HCT116 (cell line): ENCODE data around the gene ERBB3.

Source experiments
- CBX3 ChIP-seq: IDR thresholded peaks from 2 replicates; pipeline ENCODE4 v1.6.1; 2012; ENCODE audit warnings: low read depth
- CEBPB ChIP-seq: IDR thresholded peaks from 2 replicates; pipeline ENCODE4 v1.6.1; 2012; ENCODE audit warnings: low read depth
- ELF1 ChIP-seq: IDR thresholded peaks from 2 replicates; pipeline ENCODE4 v1.6.1; 2012; ENCODE audit warnings: low read depth, borderline replicate concordance
- EZH2 ChIP-seq: fragments of 200-600 bp; sonication (generic); IDR thresholded peaks from 2 replicates; pipeline ENCODE4 v1.6.1; 2017; ENCODE audit warnings: antibody characterized with exemption, mixed run types
- POLR2A ChIP-seq: IDR thresholded peaks from 2 replicates; pipeline ENCODE4 v1.7.0; 2011; ENCODE audit warnings: borderline replicate concordance; ENCODE audit not compliant: insufficient read depth, insufficient read length; ENCODE audit errors: extremely low read depth
- SP1 ChIP-seq: IDR thresholded peaks from 2 replicates; pipeline ENCODE4 v1.6.1; 2012; ENCODE audit warnings: low read depth
- SRF ChIP-seq: IDR thresholded peaks from 2 replicates; pipeline ENCODE4 v1.6.1; 2012; ENCODE audit warnings: low read depth
- TF ChIP-seq, protein P1 (sequence below), 3 experiments: fragments of 200-600 bp in 1 of 3; sonication (generic) in 1 of 3; IDR thresholded peaks in 2 of 3; conservative IDR thresholded peaks in 1 of 3; 2 replicates each; pipeline ENCODE4 v1.5.1; 2012 to 2017; ENCODE audit warnings: low read depth in 2 of 3, low read length in 2 of 3, antibody characterized with exemption in 1 of 3, borderline replicate concordance in 1 of 3, control low read depth in 1 of 3, mild to moderate bottlenecking in 1 of 3, mixed read lengths in 1 of 3, mixed run types in 1 of 3, moderate library complexity in 1 of 3; ENCODE audit not compliant: insufficient read depth in 1 of 3
- TF ChIP-seq, protein P2 (sequence below): IDR thresholded peaks from 2 replicates; pipeline ENCODE4 v1.6.1; 2012

DNA sequence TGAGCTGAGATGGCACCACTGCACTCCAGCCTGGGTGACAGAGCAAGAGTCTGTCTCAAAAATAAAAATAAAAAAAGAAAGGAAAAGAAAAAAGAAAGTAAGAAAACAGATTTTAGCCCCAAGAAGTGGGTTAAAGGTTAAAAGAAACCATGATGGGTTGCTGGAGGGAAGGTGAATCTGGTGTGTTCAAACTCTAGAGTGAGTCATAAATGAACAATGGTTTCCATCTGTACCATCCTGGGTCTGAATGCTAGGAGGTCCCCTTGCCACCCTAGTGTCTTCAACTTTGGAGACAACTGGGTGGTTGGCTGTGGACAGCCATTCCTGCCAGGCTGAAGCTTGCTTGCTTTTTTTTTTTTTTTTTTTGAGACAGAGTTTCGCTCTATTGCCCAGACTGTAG, 39.8 kb upstream of the ERBB3 start:
- TF ChIP-seq POLR2A, result no peak
- no peak for TF ChIP-seq CBX3
- TF ChIP-seq, protein P1, sequence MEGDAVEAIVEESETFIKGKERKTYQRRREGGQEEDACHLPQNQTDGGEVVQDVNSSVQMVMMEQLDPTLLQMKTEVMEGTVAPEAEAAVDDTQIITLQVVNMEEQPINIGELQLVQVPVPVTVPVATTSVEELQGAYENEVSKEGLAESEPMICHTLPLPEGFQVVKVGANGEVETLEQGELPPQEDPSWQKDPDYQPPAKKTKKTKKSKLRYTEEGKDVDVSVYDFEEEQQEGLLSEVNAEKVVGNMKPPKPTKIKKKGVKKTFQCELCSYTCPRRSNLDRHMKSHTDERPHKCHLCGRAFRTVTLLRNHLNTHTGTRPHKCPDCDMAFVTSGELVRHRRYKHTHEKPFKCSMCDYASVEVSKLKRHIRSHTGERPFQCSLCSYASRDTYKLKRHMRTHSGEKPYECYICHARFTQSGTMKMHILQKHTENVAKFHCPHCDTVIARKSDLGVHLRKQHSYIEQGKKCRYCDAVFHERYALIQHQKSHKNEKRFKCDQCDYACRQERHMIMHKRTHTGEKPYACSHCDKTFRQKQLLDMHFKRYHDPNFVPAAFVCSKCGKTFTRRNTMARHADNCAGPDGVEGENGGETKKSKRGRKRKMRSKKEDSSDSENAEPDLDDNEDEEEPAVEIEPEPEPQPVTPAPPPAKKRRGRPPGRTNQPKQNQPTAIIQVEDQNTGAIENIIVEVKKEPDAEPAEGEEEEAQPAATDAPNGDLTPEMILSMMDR (IDR thresholded peaks at IDR 0.05 in 2 of 3, conservative IDR thresholded peaks at IDR 0.05 in 1 of 3; ENCODE audit: borderline replicate concordance in 1 of 3, insufficient read depth in 1 of 3, low read depth in 2 of 3, low read length in 2 of 3), result no peak
- TF ChIP-seq ELF1, result no peak
- no peak for TF ChIP-seq EZH2
- TF ChIP-seq, protein P2, sequence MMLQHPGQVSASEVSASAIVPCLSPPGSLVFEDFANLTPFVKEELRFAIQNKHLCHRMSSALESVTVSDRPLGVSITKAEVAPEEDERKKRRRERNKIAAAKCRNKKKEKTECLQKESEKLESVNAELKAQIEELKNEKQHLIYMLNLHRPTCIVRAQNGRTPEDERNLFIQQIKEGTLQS, result no peak
- TF ChIP-seq SRF, result no peak
- no peak for TF ChIP-seq CEBPB
- TF ChIP-seq SP1, result no peak
